Sigmoid colon (tissue), 4 donors: ENCODE measurements around the gene ZNF282.

ENCODE experiments used
- CTCF ChIP-seq, 4 experiments: fragments of 450-650 bp in 3 of 4; fragments of 200-600 bp in 1 of 4; IDR thresholded peaks; one replicate each; pipeline ENCODE4 v1.5.1; 2016 to 2019; ENCODE audit warnings: antibody characterized with exemption in 4 of 4, mild to moderate bottlenecking in 3 of 4, moderate library complexity in 2 of 4
- EP300 ChIP-seq, 4 donors: sonication (generic); formaldehyde crosslinking; IDR thresholded peaks; one replicate each; pipeline ENCODE4 v1.6.1; 2017; ENCODE audit warnings: antibody characterized with exemption in 4 of 4
- POLR2A ChIP-seq, 2 donors: fragments of 450-650 bp; IDR thresholded peaks; one replicate each; pipeline ENCODE4 v1.6.1; 2016; ENCODE audit warnings: antibody characterized with exemption in 2 of 2, mild to moderate bottlenecking in 2 of 2, moderate library complexity in 2 of 2
- POLR2AphosphoS5 ChIP-seq, 4 donors: sonication (generic); formaldehyde crosslinking; IDR thresholded peaks; one replicate each; pipeline ENCODE4 v1.6.1; 2017; ENCODE audit warnings: antibody characterized with exemption in 4 of 4

- TF ChIP-seq CTCF (IDR thresholded peaks at IDR 0.05) (no peak), EP300 (IDR thresholded peaks at IDR 0.05) (no peak), POLR2A (IDR thresholded peaks at IDR 0.05) (no peak), POLR2AphosphoS5 (IDR thresholded peaks at IDR 0.05) (no peak)
These were observed 25.2 kb downstream of the ZNF282 start for GRCh38 chr7:149220534-149220933.
